GOT3 (cell line): ENCODE measurements around the gene JAM3.

Experiments
- DNase-seq: peaks from one replicate; lab custom pipeline; 2025; ENCODE audit warnings: mixed read lengths; lab: John Stamatoyannopoulos, UW

JAM3 gene

DNA sequence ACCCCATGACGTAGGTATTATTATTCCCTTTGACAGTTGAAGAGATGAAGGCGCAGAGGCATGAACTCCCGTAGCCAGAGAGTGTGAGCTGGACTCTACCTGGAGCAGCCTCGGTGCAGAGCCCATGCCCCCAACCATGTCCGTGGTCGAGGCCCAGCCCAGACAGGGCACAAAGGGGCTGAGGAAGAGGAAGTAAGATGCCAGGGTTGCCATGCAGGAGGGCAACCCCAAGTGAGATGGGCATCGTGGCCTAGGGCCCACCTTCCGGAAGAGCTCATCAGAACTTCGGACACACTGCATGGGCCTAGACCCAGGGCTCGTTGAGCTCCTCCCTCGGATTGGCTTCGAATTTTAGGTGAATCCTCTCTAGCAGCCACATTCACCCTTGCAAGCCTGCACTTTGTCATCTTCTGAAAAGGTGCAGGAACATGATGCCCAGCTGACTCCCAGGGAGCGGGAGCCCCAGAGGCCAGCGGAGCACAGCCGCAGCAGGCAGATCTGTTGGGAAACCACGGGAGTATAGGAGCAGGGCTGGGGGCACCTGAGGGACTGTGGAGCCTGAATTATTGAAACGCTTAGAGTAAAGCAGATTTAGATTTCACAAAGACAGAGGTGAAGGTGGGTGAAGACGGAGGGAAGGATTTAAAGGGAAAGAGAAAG lies 29.0 kb upstream of the JAM3 start:
- DNase-seq = no peak

DNA sequence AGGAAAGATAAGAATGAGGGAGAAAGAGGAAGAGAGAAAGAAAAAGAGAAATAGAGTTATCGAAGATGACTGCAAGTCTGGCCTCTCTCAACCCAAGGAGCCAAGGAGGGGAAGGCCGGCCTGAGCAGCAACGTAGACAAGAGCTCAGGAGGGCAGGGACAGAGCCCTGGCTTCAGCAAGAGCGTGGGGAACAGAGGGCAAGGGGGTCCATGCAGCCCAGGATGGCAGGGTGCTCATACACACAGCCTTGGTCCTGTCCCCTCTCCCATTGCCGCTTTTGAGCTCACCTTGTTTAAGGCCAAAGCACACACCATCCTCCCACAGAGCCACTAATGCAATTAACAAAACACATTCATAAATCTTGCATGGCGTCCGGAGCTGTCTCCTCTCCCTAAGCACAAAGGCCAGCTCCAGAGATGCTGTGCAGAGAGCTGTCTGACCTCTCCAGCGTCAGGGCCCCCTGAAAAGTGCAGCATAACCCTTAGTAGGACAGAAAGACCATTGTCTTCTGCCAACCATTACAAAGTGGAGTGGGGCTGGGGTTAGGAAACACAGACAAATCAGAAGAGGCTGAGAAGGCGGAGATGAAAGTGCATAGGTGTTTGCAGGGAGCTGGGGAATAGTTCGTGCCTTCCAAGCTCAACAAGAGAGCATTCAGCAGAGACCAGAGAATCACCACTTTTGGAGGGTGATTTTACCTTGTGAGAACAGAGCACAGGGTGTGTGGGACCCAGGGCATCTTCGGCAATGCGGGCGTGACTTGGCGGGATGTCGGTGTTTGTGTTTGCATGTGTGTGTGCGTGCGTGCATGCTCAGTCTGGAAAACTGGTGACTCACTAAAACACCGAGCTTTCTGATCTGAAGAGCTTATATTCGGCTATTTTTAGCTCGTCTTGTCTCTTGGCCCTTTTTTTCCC lies 28.2 kb upstream of the JAM3 start:
- DNase-seq = no peak

DNA sequence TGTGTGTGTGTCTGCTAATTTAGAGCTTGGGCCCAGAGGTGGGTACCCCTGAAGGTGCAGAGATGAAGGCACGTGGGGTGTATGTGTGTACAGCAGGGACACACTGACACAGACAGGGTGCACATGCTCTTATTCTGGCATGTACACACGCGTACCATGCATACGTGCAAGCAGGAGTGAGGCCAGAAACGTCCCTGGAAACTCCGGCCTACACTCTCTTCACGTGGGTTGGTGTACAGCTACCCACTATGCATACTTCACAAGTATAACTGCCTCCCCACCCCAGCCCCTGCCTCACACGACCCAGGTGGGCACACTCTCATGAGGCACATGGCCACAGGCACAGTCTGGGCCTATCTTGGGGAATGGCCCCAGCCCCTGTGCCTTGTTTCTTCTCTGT lies 27.5 kb upstream of the JAM3 start:
- DNase-seq = no peak

DNA sequence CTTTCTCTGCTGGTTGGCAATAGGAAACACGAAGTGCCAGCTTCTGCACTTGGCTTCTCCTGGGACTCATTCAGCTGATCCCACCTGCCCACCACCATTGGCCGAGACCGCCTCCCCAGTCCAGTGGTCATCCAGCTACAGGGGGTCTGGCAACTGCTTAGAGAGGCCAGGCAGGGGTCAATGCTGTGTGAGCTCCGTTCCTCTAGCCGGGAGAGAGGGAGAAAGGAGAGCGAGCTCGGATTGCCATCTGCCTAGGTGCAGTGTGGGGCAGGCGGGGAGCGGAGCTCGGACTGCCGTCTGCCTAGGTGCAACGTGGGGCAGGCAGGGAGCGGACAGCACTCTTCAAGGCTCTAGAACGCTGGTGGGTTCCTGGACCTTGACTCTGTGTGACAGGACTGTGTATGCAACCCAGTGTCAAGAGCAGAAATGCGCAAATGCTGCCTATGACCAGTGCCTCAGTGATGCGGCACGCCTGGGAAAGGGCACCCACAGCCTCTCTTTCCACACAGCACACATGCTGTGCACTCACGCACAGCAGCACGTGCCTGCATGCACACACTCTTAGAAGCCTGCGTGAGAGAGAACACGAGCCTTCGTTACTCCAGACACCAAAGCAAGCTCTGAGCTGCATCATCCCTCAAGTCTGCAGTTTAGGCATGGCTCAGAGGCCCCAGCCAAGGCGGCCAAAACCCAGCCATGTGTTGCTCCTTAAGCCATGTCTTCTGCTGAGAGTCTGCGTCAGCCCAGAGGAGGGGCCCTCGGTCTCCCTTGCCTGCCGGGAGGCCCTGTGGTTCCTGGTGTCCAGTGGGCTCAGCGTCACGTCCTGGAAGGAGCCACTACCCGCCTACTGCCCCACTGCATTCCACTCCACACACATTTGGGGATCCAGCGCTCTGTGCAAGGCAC lies 26.8 kb upstream of the JAM3 start:
- DNase-seq = no peak

DNA sequence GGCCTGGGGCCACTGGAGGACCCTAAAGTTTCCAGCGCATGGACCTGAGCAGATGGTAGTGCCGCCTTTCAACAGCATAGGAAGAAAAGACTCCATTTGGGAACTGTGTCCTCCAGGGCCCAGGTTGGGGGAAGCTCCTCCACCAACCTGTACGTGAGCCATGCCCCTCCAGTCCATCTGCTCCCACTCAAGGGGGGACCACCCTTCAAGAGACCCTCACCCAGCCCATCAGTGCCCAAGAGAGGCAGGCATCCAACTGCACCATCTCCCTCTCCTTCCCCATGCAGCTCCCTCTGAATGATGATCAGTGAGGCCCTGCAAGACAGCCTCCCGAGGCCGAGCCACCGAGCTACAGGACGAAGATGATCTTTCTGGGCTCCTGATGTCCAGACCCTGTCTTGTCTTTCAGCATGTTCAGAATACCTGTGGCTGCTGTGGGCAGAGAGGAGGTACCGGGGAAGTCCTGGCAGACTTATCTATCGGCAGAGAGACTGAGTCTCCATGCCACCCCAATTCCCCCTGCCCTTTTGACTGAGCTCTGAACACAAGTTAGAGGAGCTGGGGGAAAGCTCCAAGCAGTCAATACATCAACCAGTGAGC lies 25.0 kb upstream of the JAM3 start:
- no peak for DNase-seq

DNA sequence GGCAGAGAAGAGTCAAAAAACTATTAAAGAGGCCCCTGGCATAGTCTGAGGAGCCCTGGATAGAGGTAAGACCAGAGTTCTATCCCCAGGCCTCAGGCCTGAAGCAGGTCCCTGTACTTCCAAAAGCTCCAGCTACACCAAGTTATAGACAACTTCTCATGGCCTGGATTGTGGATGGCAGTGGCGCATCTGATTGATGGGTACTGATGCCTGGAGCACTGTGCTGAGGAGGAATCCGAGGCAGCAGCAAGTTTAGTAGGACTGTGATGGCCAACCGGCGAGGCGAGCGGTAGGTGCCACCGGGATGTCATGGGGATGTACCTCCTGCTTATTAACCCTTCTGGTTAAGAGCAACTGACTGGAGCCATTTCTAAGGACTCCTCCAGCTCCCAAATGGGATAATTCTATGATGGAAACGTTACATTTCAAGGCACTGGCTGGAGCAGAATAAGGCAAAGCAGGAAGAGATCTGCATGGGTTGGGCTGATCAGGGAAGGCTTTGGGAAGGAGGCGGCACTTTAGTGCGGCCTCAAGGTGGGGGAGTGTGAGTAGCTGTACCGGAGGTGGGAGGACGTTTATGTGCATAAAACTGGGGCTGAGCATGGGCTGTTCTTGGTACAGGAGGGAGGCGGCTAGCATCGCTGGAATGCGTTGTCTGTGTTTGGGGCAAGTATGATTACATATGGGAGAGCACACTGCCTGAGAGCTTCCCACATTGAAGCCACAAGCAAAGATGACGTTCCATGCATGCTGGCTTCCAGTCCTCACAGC lies 24.2 kb upstream of the JAM3 start:
- no peak for DNase-seq

DNA sequence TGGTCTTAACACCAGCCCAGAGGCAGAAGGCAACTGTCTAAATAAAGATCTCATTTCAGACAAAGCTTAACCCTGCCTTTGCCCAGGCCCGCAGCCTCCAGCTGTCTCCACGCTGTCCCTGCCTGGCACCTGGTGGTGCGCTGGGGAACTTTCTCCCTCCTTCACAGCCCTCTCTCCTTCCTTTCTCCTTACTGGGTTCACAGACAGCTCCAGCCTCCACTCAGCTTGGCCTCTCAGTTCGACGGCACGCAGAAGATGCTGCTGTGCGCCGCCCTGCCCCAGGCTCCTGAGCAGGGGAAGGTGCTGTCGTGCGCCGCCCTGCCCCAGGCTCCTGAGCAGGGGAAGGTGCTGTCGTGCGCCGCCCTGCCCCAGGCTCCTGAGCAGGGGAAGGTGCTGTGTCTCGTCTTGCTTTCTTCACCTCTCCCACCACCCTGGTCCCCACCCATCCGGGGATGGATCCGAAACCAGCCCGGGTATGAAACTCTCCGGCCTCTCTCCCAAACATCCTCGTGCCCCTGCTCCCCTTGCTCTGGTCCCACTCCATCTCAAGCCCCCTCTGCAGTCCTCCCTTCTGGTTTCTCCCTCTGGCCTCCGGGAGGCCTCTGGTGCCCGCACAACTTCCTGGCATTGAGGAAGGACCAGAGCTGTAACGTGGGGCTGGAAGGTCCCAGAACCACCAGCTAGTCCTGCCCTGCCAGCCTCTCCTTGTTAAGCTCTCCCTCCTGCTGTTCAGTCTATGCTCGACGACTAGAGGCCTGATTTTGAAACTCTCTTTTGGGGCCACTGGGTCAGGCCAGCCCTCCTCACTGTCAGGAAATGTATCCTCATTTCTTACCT lies 22.9 kb upstream of the JAM3 start:
- no peak for DNase-seq

DNA sequence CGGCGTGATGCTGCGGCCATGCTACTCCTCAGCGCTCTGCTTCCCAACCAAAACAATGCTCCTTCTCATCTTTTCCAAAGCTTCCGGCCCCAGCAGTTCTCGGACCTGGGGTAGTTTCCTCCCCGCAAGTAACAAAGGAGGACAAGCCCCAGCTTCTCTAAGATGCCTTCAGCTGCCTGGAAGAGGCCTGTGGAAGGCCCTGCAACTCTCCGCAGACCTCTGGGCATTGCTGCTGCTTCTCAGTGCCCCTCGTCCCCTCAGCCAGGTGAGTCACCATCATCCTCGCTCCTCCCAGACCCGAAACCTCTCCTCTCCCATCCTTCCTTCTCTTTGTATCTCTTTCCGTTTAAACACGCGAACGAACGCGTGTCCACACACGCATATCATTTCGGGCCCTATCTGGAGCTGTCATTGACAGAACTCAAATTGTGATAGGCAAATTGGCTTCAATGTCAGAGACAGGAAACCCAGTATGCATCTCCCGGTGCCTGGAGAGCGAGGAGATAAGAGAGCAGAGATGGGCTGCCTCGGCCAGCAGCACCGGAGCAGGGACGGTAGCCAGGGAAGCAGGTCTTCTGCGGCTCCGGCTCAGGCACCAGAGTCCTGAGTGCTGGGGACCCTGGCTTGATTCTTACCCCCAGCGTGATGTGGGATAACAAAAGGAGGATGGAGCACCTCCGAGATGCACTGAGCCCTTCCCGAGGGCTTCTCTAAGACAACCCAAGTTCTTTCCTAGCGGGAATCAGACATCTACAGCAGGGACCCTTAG lies 22.0 kb upstream of the JAM3 start:
- DNase-seq = no peak

DNA sequence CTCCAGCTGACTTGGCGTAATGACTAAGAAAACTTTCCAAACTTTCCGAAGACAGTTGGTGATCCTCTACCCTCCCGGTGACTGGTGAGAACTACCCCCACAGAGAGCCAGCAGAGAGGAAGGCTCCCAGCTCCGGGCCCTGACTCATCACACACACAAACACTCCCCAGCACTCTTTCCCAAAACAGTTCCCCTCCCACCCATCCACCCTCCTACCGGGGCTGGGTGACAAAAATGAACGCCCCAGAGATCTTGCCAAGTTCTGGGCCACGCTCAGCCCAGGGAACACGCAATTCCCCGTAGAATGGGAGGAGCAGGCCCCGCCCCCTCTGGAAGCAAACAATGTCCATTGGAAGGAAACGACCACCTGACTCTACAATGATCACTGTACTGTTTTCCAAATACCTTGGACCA lies 21.3 kb upstream of the JAM3 start:
- peak; percentile 15 for DNase-seq

DNA sequence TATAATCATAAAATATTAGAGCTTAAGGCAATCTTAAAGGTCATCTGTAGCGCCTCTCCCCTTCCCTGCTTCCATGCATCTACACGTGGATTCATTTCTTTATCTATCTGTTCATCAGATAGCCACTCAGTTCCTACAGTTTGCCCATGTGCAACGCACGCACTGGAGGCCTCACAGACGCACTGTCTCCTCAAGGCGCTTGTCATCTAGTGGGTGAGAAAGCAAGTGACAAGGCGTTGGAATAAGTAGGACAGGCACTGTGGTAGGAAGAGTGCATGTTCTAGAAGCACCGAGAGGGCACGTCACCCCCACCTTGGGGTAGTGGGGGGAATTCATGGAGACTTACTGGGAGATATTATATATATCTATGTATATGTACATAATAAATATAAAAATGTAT lies 20.8 kb upstream of the JAM3 start:
- DNase-seq = no peak

DNA sequence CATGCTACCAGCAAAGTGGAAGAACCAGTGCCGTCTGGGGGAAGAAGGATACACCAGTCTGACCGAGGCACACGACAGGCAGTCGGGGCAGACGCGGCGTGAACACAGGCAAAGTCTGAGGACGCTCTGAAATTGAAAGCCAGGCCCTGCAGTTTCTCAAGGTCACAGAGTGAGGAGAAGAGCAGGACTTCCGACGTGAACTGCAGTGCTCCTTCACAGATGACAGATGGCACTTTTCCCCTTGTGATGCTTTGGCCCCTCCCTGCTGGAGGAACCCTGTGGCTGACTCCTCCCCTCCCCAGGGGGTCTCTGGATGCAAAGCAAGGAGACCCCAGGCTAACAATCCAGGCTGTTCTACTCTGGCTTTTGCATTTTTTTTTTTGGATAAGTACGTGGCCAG lies 19.6 kb upstream of the JAM3 start:
- DNase-seq = no peak

DNA sequence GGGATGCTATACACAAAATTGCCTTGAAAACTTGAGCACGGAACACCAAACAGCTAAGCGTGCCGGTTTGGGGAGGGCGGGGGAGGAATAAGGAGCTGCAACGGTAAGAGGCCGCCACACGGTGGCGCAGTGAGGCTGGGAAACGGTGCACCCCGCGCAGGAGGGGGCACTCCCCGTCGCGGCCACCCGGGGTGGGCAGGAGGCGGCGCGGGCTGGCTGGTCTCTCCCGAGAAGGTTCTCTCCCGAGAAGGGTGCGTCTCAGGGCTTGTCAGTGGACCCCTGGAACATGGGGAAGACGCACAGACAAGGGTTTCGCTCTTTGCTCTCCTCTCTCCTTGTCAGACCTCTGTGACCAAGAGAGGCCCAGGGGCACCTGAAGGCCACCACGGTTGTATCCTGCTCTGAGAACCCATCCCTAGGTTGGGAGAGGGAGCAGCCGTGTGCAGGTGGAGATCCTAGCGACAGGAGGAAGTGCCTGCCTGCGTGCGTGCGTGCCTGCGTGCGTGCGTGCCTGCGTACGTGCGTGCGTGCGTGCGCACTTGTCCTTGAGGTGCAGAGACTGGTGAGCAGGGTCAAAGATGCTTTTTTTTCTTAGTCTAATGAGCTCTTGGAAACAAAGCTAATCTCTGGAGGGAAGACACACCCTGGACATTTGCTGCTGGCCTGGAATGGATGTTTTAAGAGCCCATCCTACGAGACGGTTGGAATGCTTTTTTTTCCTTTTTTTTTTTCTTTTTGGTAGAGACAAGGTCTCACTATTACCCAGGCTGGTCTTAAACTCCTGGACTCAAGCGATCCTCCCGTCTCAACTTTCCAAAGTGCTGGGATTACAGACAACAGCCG lies 18.1 kb upstream of the JAM3 start:
- DNase-seq = peak; percentile 7

DNA sequence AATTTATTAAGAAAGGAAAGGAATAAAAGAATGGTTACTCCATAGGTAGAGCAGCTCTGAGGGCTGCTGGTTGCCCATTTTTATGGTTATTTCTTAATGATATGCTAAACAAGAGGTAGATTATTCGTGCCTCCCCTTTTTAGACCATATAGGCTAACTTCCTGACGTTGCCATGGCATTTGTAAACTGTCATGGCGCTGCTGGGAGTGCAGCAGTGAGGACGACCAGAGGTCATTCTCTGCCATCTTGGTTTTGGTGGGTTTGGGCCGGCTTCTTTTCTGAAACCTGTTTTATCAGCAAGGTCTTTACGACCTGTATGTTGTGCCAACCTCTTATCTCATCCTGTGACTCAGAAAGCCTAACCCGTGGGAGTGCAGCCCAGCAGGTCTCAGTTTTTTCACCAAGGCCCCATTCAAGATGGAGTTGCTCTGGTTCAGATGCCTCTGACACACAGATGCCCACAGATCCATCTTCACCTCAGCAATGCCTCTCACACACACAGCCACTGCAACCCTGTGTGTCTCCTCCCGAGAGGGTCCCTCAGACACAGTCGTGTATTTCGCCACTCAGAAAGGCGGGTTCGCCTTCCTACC lies 16.4 kb upstream of the JAM3 start:
- DNase-seq = no peak

DNA sequence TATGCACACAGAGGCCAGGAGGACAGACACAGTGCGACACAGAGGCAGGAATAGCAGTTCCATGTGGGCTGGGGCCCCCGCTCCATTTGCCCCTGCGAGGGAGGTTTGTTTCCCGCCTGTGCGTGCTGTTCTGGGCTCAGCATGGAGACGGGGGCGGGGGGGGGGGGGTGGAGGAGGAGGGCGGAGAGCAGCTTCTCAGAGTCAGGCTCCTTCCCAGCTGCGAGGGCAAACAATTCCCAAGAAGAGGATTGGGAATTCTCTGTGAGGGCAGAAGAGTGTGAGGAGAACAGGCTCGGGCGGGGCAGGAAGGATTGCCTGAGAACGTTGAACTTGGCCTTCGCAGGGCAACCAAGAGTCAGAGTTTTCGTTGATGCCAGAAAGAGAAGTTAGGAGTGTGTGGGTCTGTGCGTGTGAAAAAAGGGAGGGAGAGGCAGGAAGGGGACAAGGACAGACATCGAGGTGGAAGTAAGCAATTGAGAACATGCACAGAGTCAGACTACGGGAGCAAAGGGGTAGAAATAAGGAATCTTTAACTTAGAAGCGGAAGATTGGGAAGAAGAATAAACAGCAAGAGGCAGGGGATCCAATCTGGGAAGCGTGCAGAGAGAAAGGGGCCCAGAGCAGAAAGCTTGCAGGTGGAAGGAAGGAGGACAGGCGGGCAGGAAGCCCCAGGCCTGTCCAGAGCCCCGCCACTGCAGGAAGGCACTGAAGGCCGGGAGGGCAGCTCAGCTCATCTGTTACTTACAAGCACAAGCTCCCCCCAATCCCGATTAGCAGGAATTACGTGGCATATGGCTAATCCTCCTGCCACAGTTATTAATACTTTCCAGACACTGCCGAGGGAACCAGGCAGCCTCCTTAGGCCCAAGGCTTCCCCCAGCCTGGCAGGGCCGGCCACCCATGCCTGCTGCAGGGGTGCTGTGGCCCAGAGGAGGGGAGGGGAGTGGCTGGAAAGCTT lies 15.6 kb upstream of the JAM3 start:
- DNase-seq = no peak

DNA sequence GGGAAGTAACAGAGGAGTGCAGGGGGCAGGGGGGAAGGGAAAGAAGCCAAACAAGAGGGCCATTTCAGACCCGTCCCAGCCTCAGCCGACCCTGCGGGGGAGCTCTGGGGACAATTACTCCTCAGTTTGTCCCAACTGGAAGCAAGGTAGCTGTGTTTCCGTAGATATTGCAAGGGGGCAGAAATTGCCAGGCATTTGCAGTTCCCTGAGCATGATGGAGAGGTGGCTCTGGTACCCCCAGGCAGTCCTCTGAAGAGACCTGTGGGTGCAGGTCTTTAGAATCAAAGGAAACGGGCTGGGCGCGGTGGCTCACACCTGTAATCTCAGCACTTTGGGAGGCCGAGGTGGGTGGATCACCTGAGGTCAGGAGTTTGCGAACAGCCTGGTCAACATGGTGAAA lies 13.8 kb upstream of the JAM3 start:
- DNase-seq = no peak

DNA sequence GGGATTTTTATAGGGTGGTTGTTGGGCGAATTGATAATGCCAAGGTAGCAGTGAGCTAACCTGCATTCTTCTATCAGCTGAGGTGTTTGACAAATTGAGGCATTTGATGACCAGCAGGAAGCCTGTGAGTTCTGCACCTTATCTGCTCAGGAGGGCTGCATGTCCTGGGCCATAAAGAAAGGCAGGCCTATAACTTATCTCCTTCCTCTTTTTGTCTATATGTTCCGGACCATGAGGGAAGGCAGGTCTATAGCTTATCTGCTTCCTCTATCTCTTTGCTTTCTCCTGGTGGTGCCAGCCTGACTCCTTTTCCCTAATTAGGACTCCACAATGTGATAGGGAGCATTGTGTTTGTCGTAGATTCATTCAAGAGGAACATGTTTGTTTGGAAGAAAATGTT lies 8.6 kb upstream of the JAM3 start:
- DNase-seq = no peak
